HL-60 (cell line): Measurements from ENCODE around the gene TRPM6.

Source experiments
- DNase-seq, 2 experiments: peaks; one replicate each; pipeline ENCODE4 v3.0.0-alpha.2; 2010 to 2020; ENCODE audit warnings: low read depth in 1 of 2, low spot score in 1 of 2
- H3K27ac ChIP-seq: fragments of 250-450 bp; sonication (Bioruptor Pico); replicated peaks from 2 replicates; pipeline ENCODE4 v1.5.1; 2020; ENCODE audit warnings: mild to moderate bottlenecking, moderate library complexity
- H3K27me3 ChIP-seq: fragments of 250-450 bp; sonication (Bioruptor Pico); 2 replicates; pipeline ENCODE4 v1.5.1; 2021; ENCODE audit warnings: mild to moderate bottlenecking, moderate library complexity; ENCODE audit not compliant: insufficient read depth, poor library complexity, severe bottlenecking
- H3K4me3 ChIP-seq: replicated peaks from 2 replicates; pipeline ENCODE4 v1.5.1; 2011; ENCODE audit warnings: mild to moderate bottlenecking, control low read depth, low read length; ENCODE audit not compliant: insufficient read depth
- GABPA ChIP-seq: IDR thresholded peaks from 2 replicates; pipeline ENCODE4 v1.6.1; 2012; ENCODE audit warnings: low read depth
- POLR2AphosphoS5 ChIP-seq: IDR thresholded peaks from 2 replicates; pipeline ENCODE4 v1.6.1; 2012; ENCODE audit warnings: low read depth
- REST ChIP-seq: IDR thresholded peaks from 2 replicates; pipeline ENCODE4 v1.6.1; 2012; ENCODE audit warnings: low read depth; ENCODE audit not compliant: insufficient replicate concordance
- SPI1 ChIP-seq: IDR thresholded peaks from 2 replicates; pipeline ENCODE4 v1.6.1; 2012; ENCODE audit warnings: low read depth, mild to moderate bottlenecking, borderline replicate concordance
- TF ChIP-seq, protein P1 (sequence below): IDR thresholded peaks from one replicate; pipeline ENCODE4 v1.5.1; 2011; ENCODE audit warnings: low read length, control low read depth, inconsistent platforms; ENCODE audit not compliant: insufficient read depth

TRPM6 gene

DNA sequence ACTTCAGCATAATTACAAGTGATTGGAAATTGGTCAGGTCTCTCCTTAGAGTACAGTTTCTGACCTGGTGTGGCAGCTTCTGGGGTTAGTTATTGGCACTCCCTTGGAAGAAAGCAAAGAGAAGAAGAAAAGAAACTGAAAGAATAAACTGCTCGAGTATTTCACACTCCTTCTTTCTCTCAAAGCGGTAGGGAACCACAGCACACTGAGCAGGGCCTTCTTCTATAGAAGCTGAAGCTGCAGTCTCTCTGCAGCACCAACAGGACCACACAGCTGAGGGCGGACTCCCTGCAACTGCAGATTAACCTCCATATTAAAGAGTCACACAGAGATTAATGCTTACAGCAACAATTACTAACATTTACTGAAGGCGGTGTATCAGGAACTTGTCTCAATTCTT, 152.0 kb downstream of the TRPM6 start:
- Histone ChIP-seq H3K27me3 (peaks cover 2% of the 10 kb centered on the region), H3K27ac (no peak overlapping the region), H3K4me3 (no peak overlapping the region)
- no peak for TF ChIP-seq SPI1
- TF ChIP-seq REST, result no peak
- TF ChIP-seq, protein P1, sequence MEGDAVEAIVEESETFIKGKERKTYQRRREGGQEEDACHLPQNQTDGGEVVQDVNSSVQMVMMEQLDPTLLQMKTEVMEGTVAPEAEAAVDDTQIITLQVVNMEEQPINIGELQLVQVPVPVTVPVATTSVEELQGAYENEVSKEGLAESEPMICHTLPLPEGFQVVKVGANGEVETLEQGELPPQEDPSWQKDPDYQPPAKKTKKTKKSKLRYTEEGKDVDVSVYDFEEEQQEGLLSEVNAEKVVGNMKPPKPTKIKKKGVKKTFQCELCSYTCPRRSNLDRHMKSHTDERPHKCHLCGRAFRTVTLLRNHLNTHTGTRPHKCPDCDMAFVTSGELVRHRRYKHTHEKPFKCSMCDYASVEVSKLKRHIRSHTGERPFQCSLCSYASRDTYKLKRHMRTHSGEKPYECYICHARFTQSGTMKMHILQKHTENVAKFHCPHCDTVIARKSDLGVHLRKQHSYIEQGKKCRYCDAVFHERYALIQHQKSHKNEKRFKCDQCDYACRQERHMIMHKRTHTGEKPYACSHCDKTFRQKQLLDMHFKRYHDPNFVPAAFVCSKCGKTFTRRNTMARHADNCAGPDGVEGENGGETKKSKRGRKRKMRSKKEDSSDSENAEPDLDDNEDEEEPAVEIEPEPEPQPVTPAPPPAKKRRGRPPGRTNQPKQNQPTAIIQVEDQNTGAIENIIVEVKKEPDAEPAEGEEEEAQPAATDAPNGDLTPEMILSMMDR, result no peak
- TF ChIP-seq POLR2AphosphoS5, result no peak
- no peak for TF ChIP-seq GABPA
- no peak for DNase-seq

GRCh38 chr9:74729136-74729695, 158.5 kb downstream of the TRPM6 start:
- DNase-seq, result no peak
- H3K4me3 ChIP-seq, result no peak overlapping the region
- H3K27ac ChIP-seq, result no peak overlapping the region
- TF ChIP-seq SPI1 (no peak), POLR2AphosphoS5 (no peak), REST (no peak), GABPA (no peak)
- TF ChIP-seq, protein P1, result no peak
- peaks cover 6% of the 10 kb centered on the region for H3K27me3 ChIP-seq

DNA sequence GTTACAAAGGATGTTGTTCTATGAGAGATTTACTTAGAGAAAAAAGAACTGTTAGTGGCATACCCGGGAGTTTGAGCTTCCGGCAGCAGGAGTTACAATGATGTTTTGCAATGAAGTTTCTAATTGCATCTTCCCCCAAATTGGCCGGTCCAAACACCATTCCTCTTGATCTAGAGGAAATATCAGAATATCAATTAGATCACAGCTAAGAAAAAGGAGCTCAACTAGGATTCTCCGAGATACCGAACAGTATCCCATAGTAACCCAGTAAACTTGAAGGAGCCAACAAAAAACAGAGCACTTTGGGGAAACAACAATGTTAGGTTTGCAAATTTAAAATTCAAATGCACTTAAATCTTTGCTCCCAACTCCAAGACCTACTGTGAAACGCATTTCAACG, 159.5 kb downstream of the TRPM6 start:
- Histone ChIP-seq H3K27ac (no peak overlapping the region), H3K27me3 (peaks cover 6% of the 10 kb centered on the region), H3K4me3 (no peak overlapping the region)
- no peak for DNase-seq
- TF ChIP-seq REST (no peak), POLR2AphosphoS5 (no peak), SPI1 (no peak), GABPA (no peak)
- TF ChIP-seq, protein P1, result no peak
